Stimulated activated naive CD8-positive, alpha-beta T cell treated with anti-CD3 and anti-CD28 coated beads, Interleukin-15, amount 100 ng/mL, for 72 hours (primary cell): ENCODE measurements around the gene TOGARAM2.

Experiments used
- ATAC-seq: fragments of 150-1000 bp; cut with Tn5 transposase; 2 replicates; pipeline ENCODE4 v1.10.0; 2021; ENCODE audit warnings: mild to moderate bottlenecking, moderate library complexity
- DNase-seq, 2 donors: peaks; one replicate each; pipeline ENCODE4 v3.0.0; 2021 to 2022
- H3K27ac Mint-ChIP-seq, 2 donors: one replicate each; pipeline ENCODE4 v1.8.0; 2022; ENCODE audit warnings: mild to moderate bottlenecking in 2 of 2, mixed read lengths in 2 of 2, moderate library complexity in 2 of 2
- H3K27me3 Mint-ChIP-seq: one replicate; pipeline ENCODE4 v1.8.0; 2022; ENCODE audit warnings: mixed read lengths
- H3K4me1 Mint-ChIP-seq: one replicate; pipeline ENCODE4 v1.8.0; 2022; ENCODE audit warnings: mild to moderate bottlenecking, mixed read lengths
- H3K4me3 Mint-ChIP-seq, 2 donors: one replicate each; pipeline ENCODE4 v1.8.0; 2022; ENCODE audit warnings: mild to moderate bottlenecking in 2 of 2, mixed read lengths in 2 of 2, moderate library complexity in 1 of 2
- H3K9me3 Mint-ChIP-seq, 2 donors: one replicate each; pipeline ENCODE4 v1.8.0; 2022; ENCODE audit warnings: mixed read lengths in 2 of 2

The TOGARAM2 gene

DNA sequence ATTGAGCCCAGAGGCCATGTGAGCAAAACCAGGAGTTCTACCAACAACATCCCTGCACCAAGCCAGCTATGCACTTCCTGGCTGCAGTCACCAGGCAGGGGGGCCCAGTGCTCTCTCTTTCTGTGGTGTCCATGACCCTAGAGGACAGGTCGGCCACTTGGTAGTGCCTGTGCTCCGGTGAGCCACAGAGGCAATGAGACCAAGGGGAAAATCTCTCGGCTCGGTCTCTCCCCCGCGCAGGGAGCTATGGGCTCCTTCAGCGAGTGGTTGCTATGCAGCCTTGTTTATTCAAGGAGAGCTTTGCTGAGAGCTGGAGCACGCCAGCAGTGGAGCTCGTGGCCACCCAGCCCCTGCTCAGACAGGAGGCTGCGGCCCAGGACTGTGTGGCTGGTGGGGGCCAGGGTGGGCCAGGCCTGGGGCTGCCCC, at the start of gene TOGARAM2:
TSS of gene TOGARAM2 (plus strand) at position 283 of the 426 bp plus-strand sequence. CDS start 13,537 bp downstream, outside the sequence.
- Mint-ChIP-seq H3K9me3 (no peaks in the 10 kb centered on the region), H3K27ac (no peak within 1 kb of the TSS), H3K27me3 (no peaks in the 10 kb centered on the region), H3K4me3 (no peak within 1 kb of the TSS), H3K4me1 (no peaks in the 10 kb centered on the region)
- ATAC-seq, result peak; percentile 44
- no peak for DNase-seq

DNA sequence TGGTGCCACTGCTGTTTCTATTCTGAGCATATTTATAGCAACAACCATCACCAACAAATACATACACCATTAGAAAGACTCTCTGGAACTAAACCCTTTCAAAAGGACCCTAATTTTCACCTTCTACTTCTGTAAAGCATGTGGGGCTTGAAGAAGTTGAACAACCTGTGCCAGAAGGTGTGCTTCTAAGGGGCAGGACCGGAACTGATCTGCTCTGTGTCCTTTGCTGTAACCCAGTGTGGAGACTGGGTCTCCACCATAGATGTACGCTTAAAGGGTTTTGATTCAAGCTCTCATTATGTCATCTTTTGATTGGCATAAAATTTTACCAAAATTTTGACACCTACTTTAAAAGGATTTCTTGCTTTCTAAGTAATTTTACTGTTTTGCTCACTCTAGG, 46.3 kb upstream of the TOGARAM2 start:
- no peak overlapping the region for H3K27ac Mint-ChIP-seq
- ATAC-seq, result no peak

DNA sequence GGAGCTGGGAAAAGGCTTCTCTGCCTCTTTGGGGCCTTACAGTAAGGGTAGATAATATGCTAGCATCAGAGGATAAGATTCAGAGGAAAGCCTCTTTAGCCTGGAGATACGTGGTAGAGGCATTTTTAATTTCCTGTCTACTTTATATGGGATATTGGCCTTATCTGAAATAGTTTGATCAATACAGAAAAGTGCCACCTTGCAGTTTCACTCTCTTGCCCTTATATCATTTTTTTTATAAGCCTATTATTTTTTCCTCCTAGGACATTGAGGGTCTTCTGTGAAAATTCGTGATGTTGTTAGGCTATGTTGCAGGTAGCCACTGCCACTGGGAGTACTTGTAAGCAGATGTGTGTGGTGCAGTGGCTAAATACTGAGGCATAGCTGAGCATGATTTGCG, 40.1 kb upstream of the TOGARAM2 start:
- Mint-ChIP-seq H3K4me3 (no peak overlapping the region), H3K9me3 (no peaks in the 10 kb centered on the region), H3K27me3 (no peaks in the 10 kb centered on the region), H3K4me1 (peaks cover 22% of the 10 kb centered on the region), H3K27ac (peak overlapping the region in 1 of 2 donors; percentile 58)
- DNase-seq (no peak), ATAC-seq (no peak)

More for the DNA sequence above, 46.3 kb upstream of the TOGARAM2 start:
- H3K27me3 Mint-ChIP-seq, result no peaks in the 10 kb centered on the region
- no peaks in the 10 kb centered on the region for H3K9me3 Mint-ChIP-seq
- no peak for DNase-seq
- peaks cover 15% of the 10 kb centered on the region for H3K4me1 Mint-ChIP-seq
- no peak overlapping the region for H3K4me3 Mint-ChIP-seq

DNA sequence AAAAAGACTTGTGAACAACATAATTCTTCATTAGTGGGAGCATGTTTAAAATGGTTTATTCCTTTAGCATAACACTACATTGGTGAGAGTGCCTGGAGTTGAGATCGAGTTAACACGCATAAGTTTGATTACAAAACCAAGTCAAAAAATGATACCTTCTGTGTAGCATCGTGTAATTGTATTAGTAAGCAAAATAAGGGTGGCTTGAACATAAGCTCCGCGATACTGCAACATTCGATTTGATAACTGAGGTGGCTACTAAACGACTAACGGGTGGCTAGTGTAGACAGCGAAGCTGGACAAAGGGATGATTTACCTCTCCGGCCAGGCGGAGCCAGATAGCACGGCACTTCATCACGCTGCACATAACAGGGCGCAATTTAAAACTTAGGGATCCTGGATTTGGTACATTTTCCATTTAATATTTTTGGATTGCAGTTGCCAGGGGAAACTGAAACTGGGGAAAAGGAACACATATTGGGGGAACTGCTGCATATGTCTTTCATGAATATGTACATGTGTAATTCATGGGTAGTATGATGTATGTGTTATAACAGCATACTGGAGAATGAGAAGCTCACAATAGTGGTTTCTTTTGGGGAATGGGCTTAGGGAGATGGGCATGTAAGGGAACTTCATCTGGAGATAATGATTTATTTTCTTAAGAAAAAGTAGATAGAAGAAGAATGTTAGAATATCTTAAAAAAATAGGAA, 36.4 kb upstream of the TOGARAM2 start:
- no peak for DNase-seq
- no peak for ATAC-seq
- H3K27ac Mint-ChIP-seq, result no peak overlapping the region
- no peak overlapping the region for H3K4me3 Mint-ChIP-seq
- H3K4me1 Mint-ChIP-seq, result peaks cover 8% of the 10 kb centered on the region
- H3K27me3 Mint-ChIP-seq, result no peaks in the 10 kb centered on the region
- peaks cover 0 to 8% of the 10 kb centered on the region in 2 donors for H3K9me3 Mint-ChIP-seq

DNA sequence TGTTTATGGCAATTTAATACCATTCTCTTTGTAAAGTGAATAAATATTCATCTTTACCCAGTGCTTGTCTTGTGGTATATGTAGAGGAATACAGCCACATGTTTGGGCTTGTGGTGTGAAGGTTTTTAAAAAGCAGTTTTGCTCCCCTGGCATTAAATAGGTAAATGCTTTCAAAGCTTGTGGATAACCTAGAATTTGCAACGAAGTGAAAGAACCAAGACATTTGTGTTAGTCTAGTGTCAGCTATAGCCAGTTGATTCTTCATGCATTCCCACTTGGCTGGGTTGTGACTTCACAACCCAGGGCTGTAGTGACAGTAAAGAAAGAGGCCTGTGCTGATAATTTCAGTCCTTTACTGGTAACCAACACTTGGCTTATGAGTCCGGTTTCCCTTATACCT, 32.9 kb upstream of the TOGARAM2 start:
- ATAC-seq, result no peak
- H3K4me3 Mint-ChIP-seq, result no peak overlapping the region
- H3K9me3 Mint-ChIP-seq, result peaks cover 0 to 9% of the 10 kb centered on the region in 2 donors
- H3K27ac Mint-ChIP-seq, result no peak overlapping the region
- peaks cover 4% of the 10 kb centered on the region for H3K4me1 Mint-ChIP-seq
- DNase-seq, result no peak
- H3K27me3 Mint-ChIP-seq, result no peaks in the 10 kb centered on the region

DNA sequence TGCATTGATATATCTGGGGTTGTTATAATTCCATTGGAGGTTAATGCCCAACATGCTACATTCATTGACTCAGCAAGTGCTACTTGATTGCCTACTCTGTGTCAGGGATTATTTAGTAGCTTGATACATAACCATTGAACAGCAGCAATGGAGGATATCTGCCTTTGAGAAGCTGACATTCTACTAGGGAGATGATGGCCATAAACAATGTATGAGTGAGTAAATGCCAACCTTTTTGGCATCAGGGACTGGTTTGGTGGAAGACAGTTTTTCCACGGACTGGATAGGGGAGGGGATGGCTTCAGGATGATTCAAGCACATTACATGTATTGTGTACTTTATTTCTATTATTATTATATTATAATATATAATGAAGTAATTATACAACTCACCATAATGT, 31.9 kb upstream of the TOGARAM2 start:
- H3K4me1 Mint-ChIP-seq, result peaks cover 4% of the 10 kb centered on the region
- H3K27ac Mint-ChIP-seq, result no peak overlapping the region
- H3K9me3 Mint-ChIP-seq, result peaks cover 0 to 9% of the 10 kb centered on the region in 2 donors
- no peaks in the 10 kb centered on the region for H3K27me3 Mint-ChIP-seq
- ATAC-seq (no peak), DNase-seq (no peak)
- no peak overlapping the region for H3K4me3 Mint-ChIP-seq

DNA sequence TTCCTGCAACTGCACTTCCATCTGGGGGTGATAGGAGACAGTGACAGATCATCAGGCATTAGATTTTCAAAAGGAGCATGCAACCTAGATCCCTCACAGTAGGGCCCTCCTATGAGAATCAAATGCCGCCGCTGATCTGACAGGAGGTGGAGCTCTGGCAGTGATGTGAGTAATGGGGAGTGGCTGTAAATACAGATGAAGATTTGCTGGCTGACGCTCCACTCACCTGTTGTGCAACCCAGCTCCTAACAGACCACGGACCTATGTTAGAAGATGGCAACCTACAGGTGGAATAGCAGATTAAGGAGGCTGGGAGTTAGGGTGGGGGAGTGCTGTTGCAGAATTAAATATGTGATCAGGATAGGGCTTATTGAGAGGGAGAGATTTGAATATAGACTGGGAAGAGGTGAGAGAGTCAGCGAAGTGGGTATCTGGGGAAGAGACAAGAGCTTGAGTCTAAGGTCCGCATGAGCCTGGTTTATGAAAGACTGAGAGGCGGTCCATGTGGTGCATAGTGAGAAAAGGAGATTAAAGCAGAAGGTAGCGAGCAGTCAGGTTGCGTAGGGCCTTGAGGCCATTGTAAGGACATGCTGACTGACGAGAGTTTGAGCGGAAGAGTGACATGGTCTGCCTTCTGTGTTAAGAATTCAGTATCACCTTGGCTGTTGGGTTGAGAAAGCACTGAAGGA, 31.3 kb upstream of the TOGARAM2 start:
- no peak for DNase-seq
- Mint-ChIP-seq H3K27ac (no peak overlapping the region), H3K4me3 (no peak overlapping the region), H3K4me1 (peaks cover 4% of the 10 kb centered on the region), H3K9me3 (peaks cover 0 to 9% of the 10 kb centered on the region in 2 donors), H3K27me3 (no peaks in the 10 kb centered on the region)
- peak; percentile 35 for ATAC-seq

DNA sequence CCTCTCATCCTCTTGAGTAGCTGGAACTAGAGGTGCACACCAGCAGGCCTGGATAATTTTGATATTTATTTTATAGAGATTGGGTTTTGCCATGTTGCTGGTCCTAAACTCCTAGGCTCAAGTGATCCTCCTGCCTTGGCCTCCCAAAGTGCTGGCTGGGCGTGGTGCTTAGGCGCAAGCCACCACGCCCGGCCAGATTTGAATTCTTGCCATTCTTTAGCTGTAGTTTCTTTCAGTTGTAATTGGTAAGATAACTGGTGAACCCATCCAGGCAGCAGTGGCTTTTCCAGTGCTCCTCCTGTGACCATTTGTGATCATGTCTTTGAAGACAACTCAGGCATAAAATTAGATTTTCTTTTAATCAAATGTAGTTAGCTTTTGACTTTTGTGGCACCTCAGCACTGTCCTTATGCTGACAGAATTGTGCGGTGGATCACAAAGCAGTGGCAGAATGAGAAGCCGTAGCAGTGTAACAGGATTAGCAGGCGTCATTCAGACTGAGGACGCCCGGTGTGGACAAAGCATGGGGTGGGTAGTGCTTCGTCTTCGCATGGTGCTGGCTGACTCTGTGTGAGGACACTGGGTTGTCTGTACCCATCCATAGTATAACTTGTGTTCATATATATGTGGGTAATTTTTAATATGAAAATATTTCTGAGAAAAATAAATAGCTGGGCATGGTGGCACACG, 30.0 kb upstream of the TOGARAM2 start:
- ATAC-seq, result no peak
- H3K4me1 Mint-ChIP-seq, result peaks cover 4% of the 10 kb centered on the region

DNA sequence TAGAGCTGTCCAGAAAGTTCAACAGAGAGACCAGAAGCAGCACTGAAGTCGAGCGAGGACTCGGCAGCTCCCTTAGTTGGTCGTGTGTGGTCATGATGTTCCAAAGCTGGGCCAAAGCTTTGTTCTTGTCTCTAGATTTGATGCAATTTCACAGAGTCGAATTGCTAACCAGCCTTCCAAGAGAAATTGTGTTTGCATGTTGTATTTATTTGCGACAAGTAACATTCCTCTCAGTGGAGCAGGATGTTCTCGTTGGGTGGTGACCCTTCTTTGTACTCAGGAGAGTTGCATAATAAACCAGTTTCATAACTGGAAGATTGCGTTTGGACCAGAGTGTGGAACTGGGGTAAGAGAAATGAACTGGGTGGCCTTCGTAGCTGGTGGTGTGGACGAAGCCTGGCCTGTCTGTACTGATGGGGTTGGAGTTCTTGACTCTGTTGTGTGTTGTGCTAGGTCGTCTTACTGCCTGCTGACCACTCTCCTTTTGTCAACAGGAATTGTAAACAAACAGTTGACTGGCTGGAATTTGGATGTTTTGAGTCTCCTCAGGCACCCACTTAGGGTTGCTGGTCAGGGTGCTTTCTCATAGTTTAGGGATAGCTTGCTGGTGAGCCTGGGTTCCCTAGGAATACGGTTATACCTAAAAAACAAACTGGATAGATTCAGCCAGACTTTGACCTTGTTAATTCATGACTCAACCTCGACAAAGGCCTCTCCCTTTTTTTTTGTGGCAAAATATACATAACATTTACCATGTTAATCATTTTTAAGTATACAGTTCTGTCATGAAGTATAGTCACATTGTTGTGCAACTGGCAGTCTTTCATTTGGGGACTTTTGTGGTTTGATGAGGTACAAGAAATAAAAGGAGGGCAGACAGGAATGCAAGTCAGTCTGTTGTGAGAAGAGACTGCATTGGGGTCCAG, 28.9 kb upstream of the TOGARAM2 start:
- no peak overlapping the region for H3K4me3 Mint-ChIP-seq
- H3K27me3 Mint-ChIP-seq, result no peaks in the 10 kb centered on the region
- ATAC-seq (peak; percentile 8), DNase-seq (no peak)
- H3K9me3 Mint-ChIP-seq, result peaks cover 0 to 9% of the 10 kb centered on the region in 2 donors
- no peak overlapping the region for H3K27ac Mint-ChIP-seq
- H3K4me1 Mint-ChIP-seq, result peaks cover 9% of the 10 kb centered on the region

More for the DNA sequence above, 30.0 kb upstream of the TOGARAM2 start:
- Mint-ChIP-seq H3K27me3 (no peaks in the 10 kb centered on the region), H3K27ac (no peak overlapping the region), H3K9me3 (peaks cover 0 to 9% of the 10 kb centered on the region in 2 donors), H3K4me3 (no peak overlapping the region)
- DNase-seq, result no peak

DNA sequence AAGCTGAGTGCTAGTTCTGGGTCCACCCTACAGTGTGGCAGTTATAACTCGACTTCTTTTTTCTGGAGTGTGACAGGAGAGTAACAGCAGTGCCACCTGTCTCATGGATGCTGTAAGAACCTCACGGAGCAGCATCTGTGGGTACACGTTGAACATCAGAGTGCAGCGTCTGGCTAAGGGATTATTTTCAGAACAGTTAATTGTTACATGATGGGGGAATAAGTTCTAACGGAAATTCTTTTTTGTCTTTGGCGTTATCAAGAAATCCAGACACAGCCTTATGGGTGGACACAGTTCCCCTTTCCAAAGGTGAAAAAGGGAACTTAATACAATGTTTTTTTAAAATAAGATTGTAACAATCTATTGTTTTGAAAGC, 28.3 kb upstream of the TOGARAM2 start:
- no peak overlapping the region for H3K4me3 Mint-ChIP-seq
- H3K27me3 Mint-ChIP-seq, result no peaks in the 10 kb centered on the region
- no peak for DNase-seq
- H3K9me3 Mint-ChIP-seq, result peaks cover 0 to 9% of the 10 kb centered on the region in 2 donors
- peak; percentile 47 for ATAC-seq
- H3K4me1 Mint-ChIP-seq, result peaks cover 9% of the 10 kb centered on the region
- no peak overlapping the region for H3K27ac Mint-ChIP-seq

DNA sequence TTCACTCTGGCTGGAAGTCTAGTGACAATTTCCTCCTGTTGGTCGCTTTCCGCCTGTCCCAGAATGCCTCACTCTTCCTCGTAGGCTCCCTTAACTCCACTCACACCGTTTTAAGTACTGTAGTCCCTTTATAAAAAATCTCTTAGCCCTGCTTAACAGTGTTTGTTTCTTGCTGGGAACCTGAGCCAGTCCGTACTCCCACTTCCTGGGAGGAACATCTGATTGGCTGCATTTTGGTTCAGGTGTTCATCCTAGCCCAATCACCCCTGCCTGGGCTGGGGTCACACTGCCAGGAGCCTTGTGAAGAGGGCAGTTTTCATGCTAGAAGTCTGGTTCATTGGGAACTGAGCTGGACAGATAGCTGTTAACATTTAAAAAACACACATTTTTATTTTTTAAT, 25.6 kb upstream of the TOGARAM2 start:
- Mint-ChIP-seq H3K27ac (peak overlapping the region in 1 of 2 donors; percentile 9), H3K4me3 (no peak overlapping the region), H3K9me3 (no peaks in the 10 kb centered on the region), H3K4me1 (peaks cover 6% of the 10 kb centered on the region), H3K27me3 (no peaks in the 10 kb centered on the region)
- no peak for ATAC-seq
- DNase-seq, result no peak

DNA sequence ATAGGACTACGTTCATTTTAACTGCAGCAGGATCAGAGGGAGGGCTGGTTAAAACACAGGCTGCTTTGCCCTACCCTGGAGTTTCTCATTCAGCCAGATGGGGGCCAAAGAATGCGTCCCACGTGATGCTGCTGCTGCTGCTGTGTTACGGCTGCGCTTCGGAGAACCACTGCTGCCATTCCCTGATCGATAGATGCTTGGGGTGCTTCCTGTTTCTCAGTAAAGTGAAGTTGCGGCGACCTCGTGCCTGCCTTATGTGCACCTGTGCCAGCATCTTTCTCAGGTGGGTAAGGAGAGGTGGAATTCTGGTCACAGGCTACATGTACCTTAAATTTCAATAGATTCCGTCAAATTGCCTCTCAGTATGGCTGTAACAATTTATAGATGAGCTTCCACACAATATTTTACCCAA, 24.7 kb upstream of the TOGARAM2 start:
- Mint-ChIP-seq H3K27ac (peak overlapping the region in 1 of 2 donors; percentile 19), H3K4me1 (peaks cover 5% of the 10 kb centered on the region), H3K27me3 (no peaks in the 10 kb centered on the region), H3K4me3 (peak overlapping the region in 1 of 2 donors; percentile 77), H3K9me3 (no peaks in the 10 kb centered on the region)
- ATAC-seq (peak; percentile 74), DNase-seq (peak; percentile 33 to 48)

DNA sequence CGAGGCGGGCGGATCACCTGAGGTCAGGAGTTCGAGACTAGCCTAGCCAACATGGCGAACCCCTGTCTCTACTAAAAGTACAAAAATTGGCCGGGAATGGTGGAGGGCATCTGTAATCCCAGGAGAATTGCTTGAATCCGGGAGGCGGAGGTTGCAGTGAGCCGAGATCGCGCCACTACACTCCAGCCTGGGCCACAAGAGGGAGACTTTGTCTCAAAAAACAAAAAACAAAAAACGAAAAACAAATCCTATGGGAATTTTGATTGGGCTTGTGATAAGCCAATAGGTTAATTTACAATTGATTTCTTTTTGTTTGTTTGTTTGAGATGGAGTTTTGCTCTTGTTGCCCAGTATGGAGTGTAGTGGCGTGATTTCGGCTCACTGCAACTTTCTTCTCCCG, 24.2 kb upstream of the TOGARAM2 start:
- Mint-ChIP-seq H3K4me1 (peaks cover 5% of the 10 kb centered on the region), H3K27me3 (no peaks in the 10 kb centered on the region), H3K9me3 (no peaks in the 10 kb centered on the region), H3K4me3 (peak overlapping the region in 1 of 2 donors; percentile 77), H3K27ac (peak overlapping the region in 1 of 2 donors; percentile 27)
- ATAC-seq, result no peak
- DNase-seq, result no peak

DNA sequence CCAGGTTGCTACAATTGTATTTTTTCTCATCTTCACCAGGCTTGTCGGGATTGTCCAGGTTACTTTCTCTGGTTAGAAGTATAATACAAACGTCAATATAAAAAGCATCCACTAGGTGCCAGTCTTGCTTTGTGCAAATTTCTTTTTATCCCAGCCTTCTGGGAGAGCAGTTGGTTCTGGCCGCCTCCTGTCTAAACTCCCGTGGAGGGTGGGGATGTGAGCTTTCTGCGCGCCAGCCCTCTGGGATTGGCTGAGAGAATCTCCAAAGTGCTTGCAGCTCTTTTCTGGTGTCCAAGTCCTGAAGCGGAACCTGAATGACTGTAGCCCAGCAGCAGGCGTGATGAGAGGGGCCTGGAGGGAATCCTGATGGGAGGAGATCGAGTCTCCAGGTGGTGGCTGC, 22.4 kb upstream of the TOGARAM2 start:
- H3K4me3 Mint-ChIP-seq, result no peak overlapping the region
- peak; percentile 78 for ATAC-seq
- H3K27me3 Mint-ChIP-seq, result no peaks in the 10 kb centered on the region
- peak; percentile 26 to 39 for DNase-seq
- no peak overlapping the region for H3K27ac Mint-ChIP-seq
- H3K4me1 Mint-ChIP-seq, result peaks cover 5% of the 10 kb centered on the region
- H3K9me3 Mint-ChIP-seq, result no peaks in the 10 kb centered on the region

DNA sequence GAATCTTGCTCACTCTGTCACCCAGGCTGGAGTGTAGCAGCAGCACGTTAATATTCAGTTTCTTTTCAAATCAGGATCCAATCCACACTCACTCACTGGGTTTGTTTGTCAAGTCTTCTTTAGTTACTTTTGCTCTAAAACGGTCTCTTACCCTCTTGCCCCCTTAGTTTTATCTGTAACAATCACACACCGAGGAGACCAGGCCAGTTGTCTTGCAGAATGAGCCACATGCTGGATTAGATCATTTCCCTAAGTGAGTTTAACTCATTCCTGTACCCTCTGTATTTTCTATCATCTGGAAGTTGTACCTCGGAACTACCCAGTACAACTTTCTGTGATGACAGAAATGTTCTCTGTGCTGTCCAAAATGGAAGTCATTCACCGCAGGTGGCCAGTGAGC, 20.7 kb upstream of the TOGARAM2 start:
- Mint-ChIP-seq H3K9me3 (no peaks in the 10 kb centered on the region), H3K4me3 (no peak overlapping the region), H3K4me1 (peaks cover 5% of the 10 kb centered on the region), H3K27me3 (no peaks in the 10 kb centered on the region), H3K27ac (no peak overlapping the region)
- no peak for DNase-seq
- ATAC-seq, result no peak
